ENCODE results near the gene FAAH2. TPM values are rescaled to one million over a fixed set of nuclear protein-coding genes. Genes with fewer than 3 reads are reported as not detected.

Gene FAAH2
- polyA plus RNA-seq, 1 donor from 2014 or later = 9.3 TPM

DNA sequence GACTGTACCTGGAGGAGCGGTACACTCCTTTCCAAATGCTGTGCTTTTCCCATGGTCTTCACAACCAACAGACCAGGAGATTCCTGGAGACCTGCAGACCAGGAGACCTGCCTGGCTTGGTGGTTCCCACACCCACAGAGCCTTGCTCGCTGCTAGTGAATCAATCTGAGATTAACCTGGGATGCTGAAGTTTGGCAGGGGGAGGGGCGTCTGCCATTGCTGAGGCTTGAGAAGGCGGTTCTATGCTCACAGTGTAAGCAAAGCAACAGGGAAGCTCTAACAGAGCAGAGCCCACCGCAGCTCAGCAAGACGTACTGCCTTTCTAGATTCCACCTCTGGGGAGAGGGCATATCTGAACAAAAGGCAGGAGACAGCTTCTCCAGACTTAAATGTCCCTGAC, 34.5 kb upstream of the FAAH2 start:
- Histone ChIP-seq H3K79me2 (replicated peaks; ENCODE audit: insufficient read depth, low read length) (no peaks in the 10 kb centered on the region), H3K9ac (ENCODE audit: low read length) (no peak overlapping the region), H3K27ac (ENCODE audit: low read length) (no peak overlapping the region), H3F3A (ENCODE audit: insufficient read depth, low read length, poor library complexity, severe bottlenecking) (no peaks in the 10 kb centered on the region), H3K4me3 (ENCODE audit: low read length) (no peak overlapping the region), H3K4me2 (ENCODE audit: low read length) (no peak overlapping the region), H3K36me3 (ENCODE audit: insufficient read depth, low read length) (no peaks in the 10 kb centered on the region), H3K9me2 (ENCODE audit: insufficient read depth, low read length) (no peaks in the 10 kb centered on the region), H3K27me3 (ENCODE audit: insufficient read depth, low read depth, low read length) (no peaks in the 10 kb centered on the region), H4K20me1 (ENCODE audit: insufficient read depth) (no peaks in the 10 kb centered on the region), H3K9me3 (ENCODE audit: low read length) (no peaks in the 10 kb centered on the region), H2AFZ (ENCODE audit: low read depth, low read length) (no peak overlapping the region)
- no peak for TF ChIP-seq RAD21 (conservative IDR thresholded peaks at IDR 0.05)
- TF ChIP-seq, protein P1, sequence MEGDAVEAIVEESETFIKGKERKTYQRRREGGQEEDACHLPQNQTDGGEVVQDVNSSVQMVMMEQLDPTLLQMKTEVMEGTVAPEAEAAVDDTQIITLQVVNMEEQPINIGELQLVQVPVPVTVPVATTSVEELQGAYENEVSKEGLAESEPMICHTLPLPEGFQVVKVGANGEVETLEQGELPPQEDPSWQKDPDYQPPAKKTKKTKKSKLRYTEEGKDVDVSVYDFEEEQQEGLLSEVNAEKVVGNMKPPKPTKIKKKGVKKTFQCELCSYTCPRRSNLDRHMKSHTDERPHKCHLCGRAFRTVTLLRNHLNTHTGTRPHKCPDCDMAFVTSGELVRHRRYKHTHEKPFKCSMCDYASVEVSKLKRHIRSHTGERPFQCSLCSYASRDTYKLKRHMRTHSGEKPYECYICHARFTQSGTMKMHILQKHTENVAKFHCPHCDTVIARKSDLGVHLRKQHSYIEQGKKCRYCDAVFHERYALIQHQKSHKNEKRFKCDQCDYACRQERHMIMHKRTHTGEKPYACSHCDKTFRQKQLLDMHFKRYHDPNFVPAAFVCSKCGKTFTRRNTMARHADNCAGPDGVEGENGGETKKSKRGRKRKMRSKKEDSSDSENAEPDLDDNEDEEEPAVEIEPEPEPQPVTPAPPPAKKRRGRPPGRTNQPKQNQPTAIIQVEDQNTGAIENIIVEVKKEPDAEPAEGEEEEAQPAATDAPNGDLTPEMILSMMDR (IDR thresholded peaks at IDR 0.05; ENCODE audit: poor library complexity, severe bottlenecking) = no peak
- TF ChIP-seq SMC3 (conservative IDR thresholded peaks at IDR 0.05; ENCODE audit: poor library complexity) = no peak
- no peak for TF ChIP-seq POLR2AphosphoS5 (IDR thresholded peaks at IDR 0.05)
- TF ChIP-seq MXI1 (conservative IDR thresholded peaks at IDR 0.05; ENCODE audit: poor library complexity, severe bottlenecking) = no peak
- TF ChIP-seq, protein P2, sequence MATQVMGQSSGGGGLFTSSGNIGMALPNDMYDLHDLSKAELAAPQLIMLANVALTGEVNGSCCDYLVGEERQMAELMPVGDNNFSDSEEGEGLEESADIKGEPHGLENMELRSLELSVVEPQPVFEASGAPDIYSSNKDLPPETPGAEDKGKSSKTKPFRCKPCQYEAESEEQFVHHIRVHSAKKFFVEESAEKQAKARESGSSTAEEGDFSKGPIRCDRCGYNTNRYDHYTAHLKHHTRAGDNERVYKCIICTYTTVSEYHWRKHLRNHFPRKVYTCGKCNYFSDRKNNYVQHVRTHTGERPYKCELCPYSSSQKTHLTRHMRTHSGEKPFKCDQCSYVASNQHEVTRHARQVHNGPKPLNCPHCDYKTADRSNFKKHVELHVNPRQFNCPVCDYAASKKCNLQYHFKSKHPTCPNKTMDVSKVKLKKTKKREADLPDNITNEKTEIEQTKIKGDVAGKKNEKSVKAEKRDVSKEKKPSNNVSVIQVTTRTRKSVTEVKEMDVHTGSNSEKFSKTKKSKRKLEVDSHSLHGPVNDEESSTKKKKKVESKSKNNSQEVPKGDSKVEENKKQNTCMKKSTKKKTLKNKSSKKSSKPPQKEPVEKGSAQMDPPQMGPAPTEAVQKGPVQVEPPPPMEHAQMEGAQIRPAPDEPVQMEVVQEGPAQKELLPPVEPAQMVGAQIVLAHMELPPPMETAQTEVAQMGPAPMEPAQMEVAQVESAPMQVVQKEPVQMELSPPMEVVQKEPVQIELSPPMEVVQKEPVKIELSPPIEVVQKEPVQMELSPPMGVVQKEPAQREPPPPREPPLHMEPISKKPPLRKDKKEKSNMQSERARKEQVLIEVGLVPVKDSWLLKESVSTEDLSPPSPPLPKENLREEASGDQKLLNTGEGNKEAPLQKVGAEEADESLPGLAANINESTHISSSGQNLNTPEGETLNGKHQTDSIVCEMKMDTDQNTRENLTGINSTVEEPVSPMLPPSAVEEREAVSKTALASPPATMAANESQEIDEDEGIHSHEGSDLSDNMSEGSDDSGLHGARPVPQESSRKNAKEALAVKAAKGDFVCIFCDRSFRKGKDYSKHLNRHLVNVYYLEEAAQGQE (IDR thresholded peaks at IDR 0.05; ENCODE audit: borderline replicate concordance) = no peak
- TF ChIP-seq EZH2 (IDR thresholded peaks at IDR 0.05; ENCODE audit: borderline replicate concordance, insufficient read depth, low read length, poor library complexity, severe bottlenecking) = no peak
- TF ChIP-seq TAF1 (IDR thresholded peaks at IDR 0.05; ENCODE audit: low read depth) = no peak
- no peak for TF ChIP-seq EP300 (conservative IDR thresholded peaks at IDR 0.05; ENCODE audit: poor library complexity, severe bottlenecking)

- Histone ChIP-seq H3K9me3 (ENCODE audit: low read length) (no peaks in the 10 kb centered on the region), H3K27ac (ENCODE audit: low read length) (no peak overlapping the region), H3K36me3 (ENCODE audit: insufficient read depth, low read length) (no peaks in the 10 kb centered on the region), H2AFZ (ENCODE audit: low read depth, low read length) (no peak overlapping the region), H3K4me3 (ENCODE audit: low read length) (no peak overlapping the region), H3F3A (ENCODE audit: insufficient read depth, low read length, poor library complexity, severe bottlenecking) (no peaks in the 10 kb centered on the region), H3K4me2 (ENCODE audit: low read length) (no peak overlapping the region), H3K27me3 (ENCODE audit: insufficient read depth, low read depth, low read length) (no peaks in the 10 kb centered on the region), H4K20me1 (ENCODE audit: insufficient read depth) (no peaks in the 10 kb centered on the region), H3K79me2 (replicated peaks; ENCODE audit: insufficient read depth, low read length) (no peaks in the 10 kb centered on the region), H3K9ac (ENCODE audit: low read length) (no peak overlapping the region), H3K9me2 (ENCODE audit: insufficient read depth, low read length) (no peaks in the 10 kb centered on the region)
- TF ChIP-seq, protein P1 (IDR thresholded peaks at IDR 0.05; ENCODE audit: poor library complexity, severe bottlenecking) = no peak
- TF ChIP-seq RAD21 (conservative IDR thresholded peaks at IDR 0.05) (no peak), MXI1 (conservative IDR thresholded peaks at IDR 0.05; ENCODE audit: poor library complexity, severe bottlenecking) (no peak), EZH2 (IDR thresholded peaks at IDR 0.05; ENCODE audit: borderline replicate concordance, insufficient read depth, low read length, poor library complexity, severe bottlenecking) (no peak), TAF1 (IDR thresholded peaks at IDR 0.05; ENCODE audit: low read depth) (no peak), SMC3 (conservative IDR thresholded peaks at IDR 0.05; ENCODE audit: poor library complexity) (no peak), POLR2AphosphoS5 (IDR thresholded peaks at IDR 0.05) (no peak), EP300 (conservative IDR thresholded peaks at IDR 0.05; ENCODE audit: poor library complexity, severe bottlenecking) (no peak)
- TF ChIP-seq, protein P2 (IDR thresholded peaks at IDR 0.05; ENCODE audit: borderline replicate concordance) = no peak
Observed at GRCh38 chrX:57265126-57265525, 21.4 kb upstream of the FAAH2 start.
